Ectodermal cell (in vitro differentiated cells): ENCODE data around the gene MAGI3.
"Not testable (repeated sequence)": the region's sequence is repeated elsewhere in the genome, so short reads cannot be mapped to it uniquely, and the experiment has no call there.

Experiments
- H3K27ac ChIP-seq: 2 replicates; pipeline ENCODE4 v1.7.0; 2013; ENCODE audit warnings: mild to moderate bottlenecking, low read depth, low read length; ENCODE audit not compliant: insufficient read depth, poor library complexity, severe bottlenecking
- H3K27me3 ChIP-seq: 2 replicates; pipeline ENCODE4 v1.7.0; 2013; ENCODE audit warnings: mild to moderate bottlenecking, low read length; ENCODE audit not compliant: insufficient read depth, control insufficient read depth, poor library complexity, severe bottlenecking
- H3K36me3 ChIP-seq: one replicate; pipeline ENCODE4 v1.7.0; 2013; ENCODE audit warnings: low read length; ENCODE audit not compliant: control insufficient read depth, insufficient read depth
- H3K4me1 ChIP-seq: one replicate; pipeline ENCODE4 v1.7.0; 2013; ENCODE audit warnings: low read length; ENCODE audit not compliant: control insufficient read depth, insufficient read depth
- H3K4me3 ChIP-seq: 2 replicates; pipeline ENCODE4 v1.7.0; 2013; ENCODE audit warnings: low read depth, low read length, control low read depth; ENCODE audit not compliant: insufficient read depth
- H3K9me3 ChIP-seq: 2 replicates; pipeline ENCODE4 v1.7.0; 2013; ENCODE audit warnings: mild to moderate bottlenecking, low read length, moderate library complexity; ENCODE audit not compliant: control insufficient read depth
- WGBS, 2 experiments: methylation state at CpG; one replicate each; pipeline ENCODE4 v1.1.7; 2013; ENCODE audit warnings: missing lambda C conversion rate in 2 of 2; 5-methylcytosine and 5-hydroxymethylcytosine counted together

Gene MAGI3

GRCh38 chr1:113692342-113692741 is 302.0 kb downstream of the MAGI3 start:
- Histone ChIP-seq H3K27me3 (no peaks in the 10 kb centered on the region), H3K36me3 (peaks cover 26% of the 10 kb centered on the region), H3K9me3 (peaks cover 5% of the 10 kb centered on the region), H3K27ac (no peak overlapping the region), H3K4me3 (no peak overlapping the region), H3K4me1 (no peaks in the 10 kb centered on the region)
- 87 to 100% methylated on average over 1 of the region's 2 CpGs for WGBS, 2 experiments

- H3K27ac ChIP-seq, result no peak overlapping the region
- peaks cover 5% of the 10 kb centered on the region for H3K9me3 ChIP-seq
- no peak overlapping the region for H3K4me3 ChIP-seq
- H3K36me3 ChIP-seq, result peaks cover 31% of the 10 kb centered on the region
- no peaks in the 10 kb centered on the region for H3K4me1 ChIP-seq
- 97 to 100% methylated on average over 4 of the region's 4 CpGs for WGBS, 2 experiments
- no peaks in the 10 kb centered on the region for H3K27me3 ChIP-seq
Observed at GRCh38 chr1:113692824-113693431, 302.6 kb downstream of the MAGI3 start.

- peaks cover 5% of the 10 kb centered on the region for H3K9me3 ChIP-seq
- no peak overlapping the region for H3K27ac ChIP-seq
- H3K4me3 ChIP-seq, result no peak overlapping the region
- no peaks in the 10 kb centered on the region for H3K27me3 ChIP-seq
- H3K36me3 ChIP-seq, result peaks cover 43% of the 10 kb centered on the region
- H3K4me1 ChIP-seq, result no peaks in the 10 kb centered on the region
Observed at GRCh38 chr1:113694910-113695309, 304.6 kb downstream of the MAGI3 start.

- no peak overlapping the region for H3K27ac ChIP-seq
- 36 to 67% methylated on average over 2 to 3 of the region's 3 CpGs for WGBS, 2 experiments
- no peaks in the 10 kb centered on the region for H3K4me1 ChIP-seq
- H3K4me3 ChIP-seq, result no peak overlapping the region
- peaks cover 30% of the 10 kb centered on the region for H3K36me3 ChIP-seq
- H3K27me3 ChIP-seq, result no peaks in the 10 kb centered on the region
- no peaks in the 10 kb centered on the region for H3K9me3 ChIP-seq
Observed at GRCh38 chr1:113701429-113701828, 311.1 kb downstream of the MAGI3 start.

GRCh38 chr1:113714606-113715269 is 324.4 kb downstream of the MAGI3 start:
- no peaks in the 10 kb centered on the region for H3K9me3 ChIP-seq
- no peaks in the 10 kb centered on the region for H3K4me1 ChIP-seq
- 91 to 95% methylated on average over 3 of the region's 3 CpGs for whole genome bisulfite sequencing, 2 experiments
- no peak overlapping the region for H3K27ac ChIP-seq
- no peaks in the 10 kb centered on the region for H3K27me3 ChIP-seq
- H3K4me3 ChIP-seq, result no peak overlapping the region
- peaks cover 42% of the 10 kb centered on the region for H3K36me3 ChIP-seq

GRCh38 chr1:113717506-113717905 is 327.2 kb downstream of the MAGI3 start:
- H3K36me3 ChIP-seq, result peaks cover 56% of the 10 kb centered on the region
- H3K4me1 ChIP-seq, H3K9me3 ChIP-seq, H3K27ac ChIP-seq, H3K27me3 ChIP-seq, H3K4me3 ChIP-seq: not testable (repeated sequence)
- 91 to 95% methylated on average over 6 of the region's 6 CpGs for WGBS, 2 experiments

GRCh38 chr1:113718621-113719020 is 328.3 kb downstream of the MAGI3 start:
- H3K27me3 ChIP-seq, H3K4me1 ChIP-seq, H3K4me3 ChIP-seq, H3K27ac ChIP-seq, H3K9me3 ChIP-seq: not testable (repeated sequence)
- 93 to 96% methylated on average over 5 of the region's 5 CpGs for WGBS, 2 experiments
- peaks cover 62% of the 10 kb centered on the region for H3K36me3 ChIP-seq

GRCh38 chr1:113721010-113721409 is 330.7 kb downstream of the MAGI3 start:
- 80 to 100% methylated on average over 1 to 2 of the region's 2 CpGs for WGBS, 2 experiments
- H3K27ac ChIP-seq, result no peak overlapping the region
- peaks cover 51% of the 10 kb centered on the region for H3K36me3 ChIP-seq
- H3K4me3 ChIP-seq, result no peak overlapping the region
- no peaks in the 10 kb centered on the region for H3K4me1 ChIP-seq
- H3K27me3 ChIP-seq, result no peaks in the 10 kb centered on the region
- H3K9me3 ChIP-seq, result peaks cover 2% of the 10 kb centered on the region

- H3K36me3 ChIP-seq, result peaks cover 24% of the 10 kb centered on the region
- WGBS, 2 experiments, result 91 to 97% methylated on average over 3 of the region's 5 CpGs
- H3K4me3 ChIP-seq, result no peak overlapping the region
- H3K27me3 ChIP-seq, result no peaks in the 10 kb centered on the region
- no peaks in the 10 kb centered on the region for H3K4me1 ChIP-seq
- H3K27ac ChIP-seq, result no peak overlapping the region
- no peaks in the 10 kb centered on the region for H3K9me3 ChIP-seq
Observed at GRCh38 chr1:113732802-113733201, 342.5 kb downstream of the MAGI3 start.

GRCh38 chr1:113734357-113735055 is 344.2 kb downstream of the MAGI3 start:
- Histone ChIP-seq H3K4me3 (no peak overlapping the region), H3K36me3 (peaks cover 25% of the 10 kb centered on the region), H3K27me3 (no peaks in the 10 kb centered on the region), H3K9me3 (no peaks in the 10 kb centered on the region), H3K4me1 (no peaks in the 10 kb centered on the region), H3K27ac (no peak overlapping the region)
- WGBS, 2 experiments, result 89 to 94% methylated on average over 2 of the region's 2 CpGs
